OCI-LY1 (cell line): ENCODE measurements around the gene PLEKHM3.

Experiments
- CTCF ChIP-seq: fragments of 200-600 bp; sonication (generic), shearing (Covaris generic); IDR thresholded peaks from 2 replicates; pipeline ENCODE4 v1.5.1; 2017; ENCODE audit warnings: mild to moderate bottlenecking, antibody characterized with exemption, low read length, moderate library complexity, mixed read lengths
- EZH2 ChIP-seq: fragments of 200-600 bp; sonication (generic), shearing (Covaris generic); IDR thresholded peaks from 2 replicates; pipeline ENCODE4 v1.8.0; 2017; ENCODE audit warnings: borderline replicate concordance, mixed run types, mild to moderate bottlenecking, antibody characterized with exemption, low read length, moderate library complexity, mixed read lengths

GRCh38 chr2:207956771-207957170, 68.6 kb downstream of the PLEKHM3 start:
- TF ChIP-seq CTCF (no peak), EZH2 (no peak)
